D721Med (cell line): ENCODE results near the gene LIMK1.
"Not testable (repeated sequence)": the region's sequence is repeated elsewhere in the genome, so short reads cannot be mapped to it uniquely, and the experiment has no call there.

Experiments
- DNase-seq: peaks from one replicate; pipeline ENCODE4 v3.0.0; 2011; ENCODE audit warnings: low spot score; ENCODE audit not compliant: insufficient read length
- FAIRE-seq: peaks from 2 replicates; lab custom pipeline; 2011; peaks lifted over from hg19 to GRCh38; lab: Jason Lieb, UNC
- TF ChIP-seq, protein P1 (sequence below): IDR thresholded peaks from 2 replicates; pipeline ENCODE4 v1.5.1; 2012; ENCODE audit warnings: mild to moderate bottlenecking, control low read depth; ENCODE audit not compliant: insufficient read depth; ENCODE audit errors: missing control alignments

Gene LIMK1

DNA sequence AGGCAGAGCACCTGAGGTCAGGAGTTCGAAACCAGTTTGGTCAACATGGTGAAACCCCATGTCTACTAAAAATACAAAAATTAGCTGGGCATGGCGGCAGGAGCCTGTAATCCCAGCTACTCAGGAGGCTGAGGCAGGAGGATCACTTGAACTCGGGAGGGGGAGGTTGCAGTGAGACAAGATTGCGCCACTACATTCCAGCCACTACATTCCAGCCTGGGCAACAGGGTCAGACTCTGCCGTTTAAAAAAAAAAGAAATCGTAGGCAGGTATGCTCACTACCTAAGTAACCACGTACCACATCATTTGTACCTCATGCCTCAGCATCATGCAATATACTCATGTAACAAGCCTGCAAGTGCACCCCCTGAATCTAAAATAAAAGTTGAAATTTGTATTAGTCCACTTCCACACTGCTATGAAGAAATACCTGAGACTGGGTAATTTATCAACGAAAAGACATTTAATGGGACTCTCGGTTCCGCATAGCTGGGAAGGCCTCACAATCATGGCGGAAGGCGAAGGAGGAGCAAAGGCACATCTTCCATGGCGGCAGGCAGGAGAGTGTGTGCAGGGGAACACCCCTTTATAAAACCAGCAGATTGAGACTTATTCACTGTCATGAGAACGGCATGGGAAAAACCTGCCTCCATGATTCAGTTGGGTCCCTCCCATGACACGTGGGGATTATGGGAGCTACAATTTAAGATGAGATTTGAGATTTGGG is 82.4 kb downstream of the LIMK1 start:
- FAIRE-seq (no peak), DNase-seq (no peak)
- TF ChIP-seq, protein P1, sequence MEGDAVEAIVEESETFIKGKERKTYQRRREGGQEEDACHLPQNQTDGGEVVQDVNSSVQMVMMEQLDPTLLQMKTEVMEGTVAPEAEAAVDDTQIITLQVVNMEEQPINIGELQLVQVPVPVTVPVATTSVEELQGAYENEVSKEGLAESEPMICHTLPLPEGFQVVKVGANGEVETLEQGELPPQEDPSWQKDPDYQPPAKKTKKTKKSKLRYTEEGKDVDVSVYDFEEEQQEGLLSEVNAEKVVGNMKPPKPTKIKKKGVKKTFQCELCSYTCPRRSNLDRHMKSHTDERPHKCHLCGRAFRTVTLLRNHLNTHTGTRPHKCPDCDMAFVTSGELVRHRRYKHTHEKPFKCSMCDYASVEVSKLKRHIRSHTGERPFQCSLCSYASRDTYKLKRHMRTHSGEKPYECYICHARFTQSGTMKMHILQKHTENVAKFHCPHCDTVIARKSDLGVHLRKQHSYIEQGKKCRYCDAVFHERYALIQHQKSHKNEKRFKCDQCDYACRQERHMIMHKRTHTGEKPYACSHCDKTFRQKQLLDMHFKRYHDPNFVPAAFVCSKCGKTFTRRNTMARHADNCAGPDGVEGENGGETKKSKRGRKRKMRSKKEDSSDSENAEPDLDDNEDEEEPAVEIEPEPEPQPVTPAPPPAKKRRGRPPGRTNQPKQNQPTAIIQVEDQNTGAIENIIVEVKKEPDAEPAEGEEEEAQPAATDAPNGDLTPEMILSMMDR = no peak

DNA sequence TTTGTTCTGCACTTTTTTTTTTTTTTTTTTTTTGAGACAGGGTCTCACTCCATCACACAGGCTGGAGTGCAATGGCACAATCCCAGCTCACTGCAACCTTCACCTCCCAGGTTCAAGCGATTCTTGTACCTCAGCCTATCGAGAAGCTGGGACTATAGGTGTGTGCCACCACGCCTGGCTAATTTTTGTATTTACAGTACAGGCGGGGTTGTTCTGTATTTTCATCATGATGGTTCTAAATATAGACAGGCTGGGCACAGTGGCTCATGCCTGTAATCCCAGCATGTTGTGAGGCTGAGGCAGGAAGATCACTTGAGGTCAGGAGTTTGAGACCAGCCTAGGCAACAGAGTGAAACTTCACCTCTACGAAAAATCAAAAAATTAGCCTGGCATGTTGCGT is 83.7 kb downstream of the LIMK1 start:
- DNase-seq, FAIRE-seq: not testable (repeated sequence)
